Large intestine (tissue), 3 donors: ENCODE measurements around the gene THOC5. TPM values are rescaled to one million over a fixed set of nuclear protein-coding genes. Genes with fewer than 3 reads are reported as not detected.

Experiments used
- DNase-seq, 2 donors: peaks; one replicate each; pipeline versions ENCODE4 v3.0.0 to v3.0.0-alpha.2; 2013
- H3K27ac ChIP-seq: one replicate; pipeline ENCODE4 v1.5.1; 2013; ENCODE audit warnings: low read length
- H3K27me3 ChIP-seq: 2 replicates; pipeline ENCODE4 v1.6.1; 2013; ENCODE audit warnings: low read length; ENCODE audit not compliant: control insufficient read depth, insufficient read depth
- H3K36me3 ChIP-seq: 2 replicates; pipeline ENCODE4 v1.6.1; 2013; ENCODE audit warnings: low read length; ENCODE audit not compliant: control insufficient read depth, insufficient read depth
- H3K4me1 ChIP-seq: one replicate; pipeline ENCODE4 v1.6.1; 2013; ENCODE audit warnings: low read length; ENCODE audit not compliant: control insufficient read depth, insufficient read depth
- H3K4me3 ChIP-seq: one replicate; pipeline ENCODE4 v1.5.1; 2013; ENCODE audit warnings: low read length
- H3K9me3 ChIP-seq: one replicate; pipeline ENCODE4 v1.6.1; 2013; ENCODE audit warnings: mild to moderate bottlenecking, low read depth, low read length, moderate library complexity; ENCODE audit not compliant: control insufficient read depth
- WGBS: methylation state at CpG from one replicate; pipeline ENCODE4 v1.1.5; 2013; ENCODE audit warnings: low lambda C conversion rate; ENCODE audit not compliant: insufficient coverage; 5-methylcytosine and 5-hydroxymethylcytosine counted together
- polyA plus RNA-seq: library from polyadenylated mRNA; unstranded; fragments of 120-200 nt; gene quantifications from one replicate; pipeline ENCODE4 v1.2.1, GENCODE V29; 2013

Gene THOC5
- polyA plus RNA-seq, 1 donor, result 24.3 TPM

DNA sequence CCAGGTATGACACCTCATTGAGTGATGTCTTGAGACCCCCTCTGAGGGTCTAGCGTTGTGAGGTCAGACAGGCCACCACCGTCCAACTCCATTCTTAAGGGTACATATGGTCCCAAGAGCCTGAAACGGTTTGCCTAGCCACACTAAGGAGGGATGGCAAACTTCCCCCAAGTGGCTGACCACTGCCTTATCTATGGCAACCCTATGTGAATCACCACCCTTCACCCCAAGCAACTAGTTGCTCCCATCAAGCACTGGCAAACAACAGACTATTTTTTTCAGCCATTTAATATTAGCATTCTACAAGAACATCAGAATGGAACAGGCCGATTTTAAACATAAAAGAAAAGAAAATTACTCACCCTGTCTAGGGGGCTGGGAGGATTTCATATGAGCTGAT, 22.8 kb downstream of the THOC5 start:
- no peaks in the 10 kb centered on the region for H3K4me1 ChIP-seq
- no peaks in the 10 kb centered on the region for H3K27me3 ChIP-seq
- no peak overlapping the region for H3K27ac ChIP-seq
- H3K4me3 ChIP-seq, result no peak overlapping the region
- WGBS, result no CpG with 5 or more reads among the region's 4 CpGs
- DNase-seq, result no peak
- no peaks in the 10 kb centered on the region for H3K9me3 ChIP-seq
- H3K36me3 ChIP-seq, result peaks cover 76% of the 10 kb centered on the region

DNA sequence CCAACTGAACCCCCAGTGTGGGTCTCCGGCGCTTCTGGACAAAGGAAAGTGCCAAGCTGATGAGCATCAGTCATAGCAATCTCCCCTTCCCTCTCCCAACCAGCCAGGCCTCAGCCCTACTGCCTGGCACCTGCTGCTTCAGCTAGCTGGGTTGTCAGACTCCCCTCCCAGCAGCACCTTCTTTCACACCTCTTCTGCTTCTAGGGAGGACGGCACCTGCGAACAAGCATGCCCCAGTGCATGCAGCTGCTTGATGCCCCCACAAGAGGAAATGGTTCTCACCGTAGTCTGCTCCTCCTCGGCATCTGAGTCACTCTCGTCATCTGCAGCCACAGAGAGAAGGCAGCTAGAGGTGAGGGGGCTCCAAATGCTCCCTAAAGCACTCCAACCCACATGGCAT, 25.4 kb downstream of the THOC5 start:
- H3K9me3 ChIP-seq, result no peaks in the 10 kb centered on the region
- no peaks in the 10 kb centered on the region for H3K27me3 ChIP-seq
- DNase-seq, result no peak
- H3K4me3 ChIP-seq, result no peak overlapping the region
- no CpG with 5 or more reads among the region's 7 CpGs for WGBS
- H3K4me1 ChIP-seq, result peaks cover 12% of the 10 kb centered on the region
- peaks cover 83% of the 10 kb centered on the region for H3K36me3 ChIP-seq
- no peak overlapping the region for H3K27ac ChIP-seq

DNA sequence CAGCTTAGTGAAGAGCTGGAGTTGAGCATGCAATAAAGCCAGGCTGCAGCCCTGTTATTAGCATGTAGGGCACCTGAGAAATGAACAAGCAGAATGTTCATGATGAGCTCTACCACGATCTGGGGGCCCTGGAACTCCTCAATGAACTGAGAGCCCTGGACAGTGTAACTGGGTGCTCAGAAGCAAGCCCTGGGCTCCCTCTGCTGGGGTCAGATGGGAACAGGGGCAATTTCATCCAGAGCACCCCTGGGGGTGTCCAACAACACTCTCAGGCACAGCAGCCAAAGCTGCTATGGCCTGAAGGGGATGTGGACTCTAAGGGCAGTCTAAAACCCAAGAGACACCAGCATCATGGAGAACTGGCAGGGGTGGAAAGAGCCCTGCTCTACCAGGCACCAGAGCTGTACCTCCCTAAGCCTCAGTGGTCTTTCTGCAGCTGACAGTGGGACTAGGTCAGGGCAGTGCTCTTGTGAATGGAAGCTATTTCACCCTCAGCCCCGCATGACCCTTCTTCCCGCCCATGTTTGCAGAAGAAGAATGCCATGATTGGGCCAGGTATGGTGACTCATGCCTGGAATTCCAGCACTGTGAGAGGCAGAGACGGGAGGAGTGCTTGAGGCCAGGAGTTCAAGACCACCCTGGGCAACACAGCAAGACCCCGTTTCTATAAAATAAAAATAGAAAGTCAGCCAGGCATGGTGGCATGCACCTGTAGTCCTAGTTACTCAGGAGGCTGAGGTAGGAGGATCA, 28.9 kb downstream of the THOC5 start:
- no peak overlapping the region for H3K4me3 ChIP-seq
- H3K27me3 ChIP-seq, result no peaks in the 10 kb centered on the region
- WGBS, result no CpG with 5 or more reads among the region's 5 CpGs
- peaks cover 12% of the 10 kb centered on the region for H3K4me1 ChIP-seq
- DNase-seq, result no peak
- no peaks in the 10 kb centered on the region for H3K9me3 ChIP-seq
- no peak overlapping the region for H3K27ac ChIP-seq
- H3K36me3 ChIP-seq, result peaks cover 77% of the 10 kb centered on the region

DNA sequence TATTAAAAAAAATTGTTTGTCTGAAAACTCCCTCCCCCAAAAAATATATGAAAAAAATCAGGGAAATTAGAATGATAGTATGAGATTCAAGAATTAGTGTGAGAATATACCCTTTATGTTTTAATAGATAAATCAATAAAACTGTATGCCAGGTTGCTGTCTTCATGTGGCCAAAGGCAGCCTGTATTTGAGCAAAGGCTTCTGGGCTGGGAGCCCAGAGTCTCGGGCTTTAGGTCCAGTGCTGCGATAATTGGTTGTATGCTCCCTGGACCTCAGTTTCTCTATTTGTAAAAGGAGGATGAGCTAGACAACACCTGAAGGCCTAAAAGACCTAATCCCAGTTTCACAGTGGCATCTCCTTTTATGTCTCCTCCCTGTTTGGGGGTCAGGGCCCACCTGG, 29.8 kb downstream of the THOC5 start:
- WGBS, result no CpG with 5 or more reads among the region's 2 CpGs
- Histone ChIP-seq H3K36me3 (peaks cover 74% of the 10 kb centered on the region), H3K27me3 (no peaks in the 10 kb centered on the region), H3K27ac (no peak overlapping the region), H3K9me3 (no peaks in the 10 kb centered on the region), H3K4me3 (no peak overlapping the region), H3K4me1 (peaks cover 12% of the 10 kb centered on the region)
- no peak for DNase-seq

DNA sequence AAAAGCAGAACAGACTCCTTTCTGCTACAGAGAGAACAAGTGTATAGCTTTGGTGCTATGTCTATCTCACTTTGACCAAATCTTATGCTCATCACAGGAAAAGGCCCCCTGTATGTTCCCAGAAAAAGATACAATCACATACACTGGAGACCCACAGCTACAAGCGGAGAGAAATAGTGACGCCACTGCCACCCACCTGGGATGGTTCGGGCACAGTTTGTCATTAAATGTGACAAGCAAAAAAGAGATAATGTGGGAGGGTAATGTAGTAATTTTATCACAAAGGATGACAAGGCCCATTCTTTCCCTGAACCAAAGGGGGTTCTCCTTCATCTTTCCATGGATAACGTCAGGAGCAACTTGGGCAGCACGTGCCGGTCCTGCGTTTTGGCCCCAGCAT, 32.0 kb downstream of the THOC5 start:
- Histone ChIP-seq H3K9me3 (no peaks in the 10 kb centered on the region), H3K4me1 (peaks cover 12% of the 10 kb centered on the region), H3K4me3 (no peak overlapping the region), H3K27ac (no peak overlapping the region), H3K27me3 (no peaks in the 10 kb centered on the region), H3K36me3 (peaks cover 74% of the 10 kb centered on the region)
- WGBS, result 100% methylated on average over 2 of the region's 7 CpGs
- DNase-seq, result no peak

DNA sequence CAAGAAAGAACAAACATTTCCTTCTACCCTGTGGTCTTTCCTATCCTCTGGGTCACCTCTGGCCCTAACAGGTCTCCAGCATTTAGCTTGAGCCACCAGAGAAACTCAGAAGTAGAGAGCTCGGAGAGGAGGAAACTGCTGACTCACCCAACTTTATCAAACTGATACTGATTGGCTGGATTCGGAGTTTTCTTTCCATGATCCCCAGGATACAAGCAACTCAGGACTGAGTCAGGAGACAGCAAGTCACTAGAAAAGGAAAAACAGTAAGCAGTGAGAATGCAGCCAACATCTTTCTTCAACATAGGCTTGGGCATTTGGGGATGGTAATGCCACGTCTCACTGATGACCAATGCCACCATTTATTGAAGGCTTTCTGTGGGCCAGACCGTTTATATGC, 32.7 kb downstream of the THOC5 start:
- Histone ChIP-seq H3K9me3 (no peaks in the 10 kb centered on the region), H3K27ac (no peak overlapping the region), H3K36me3 (peaks cover 77% of the 10 kb centered on the region), H3K4me3 (no peak overlapping the region), H3K27me3 (no peaks in the 10 kb centered on the region), H3K4me1 (peaks cover 12% of the 10 kb centered on the region)
- no peak for DNase-seq
- WGBS, result no CpG with 5 or more reads among the region's 4 CpGs

DNA sequence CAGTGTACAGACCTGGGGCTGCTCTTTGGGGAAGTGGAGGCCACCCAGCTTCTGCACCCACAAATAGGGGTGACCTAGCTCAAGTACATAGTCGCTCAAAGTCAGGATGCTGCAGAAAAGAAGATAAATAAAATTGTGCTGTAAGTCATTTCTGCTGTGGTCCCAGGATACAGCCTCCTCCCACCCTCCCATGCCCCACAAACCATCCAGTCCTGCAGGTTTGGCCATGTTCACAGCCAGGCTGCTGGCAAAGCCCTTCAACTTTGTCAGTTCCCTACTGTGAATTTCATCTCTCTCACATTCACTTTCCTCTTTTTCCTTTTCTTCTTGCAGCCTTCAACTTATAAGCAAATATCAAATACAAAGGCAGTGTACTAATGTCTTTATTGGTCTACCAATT, 33.6 kb downstream of the THOC5 start:
- H3K36me3 ChIP-seq, result peaks cover 76% of the 10 kb centered on the region
- peaks cover 10% of the 10 kb centered on the region for H3K4me1 ChIP-seq
- no peak overlapping the region for H3K27ac ChIP-seq
- no peak for DNase-seq
- H3K4me3 ChIP-seq, result no peak overlapping the region
- no CpG with 5 or more reads among the region's 1 CpG for WGBS
- no peaks in the 10 kb centered on the region for H3K27me3 ChIP-seq
- no peaks in the 10 kb centered on the region for H3K9me3 ChIP-seq

DNA sequence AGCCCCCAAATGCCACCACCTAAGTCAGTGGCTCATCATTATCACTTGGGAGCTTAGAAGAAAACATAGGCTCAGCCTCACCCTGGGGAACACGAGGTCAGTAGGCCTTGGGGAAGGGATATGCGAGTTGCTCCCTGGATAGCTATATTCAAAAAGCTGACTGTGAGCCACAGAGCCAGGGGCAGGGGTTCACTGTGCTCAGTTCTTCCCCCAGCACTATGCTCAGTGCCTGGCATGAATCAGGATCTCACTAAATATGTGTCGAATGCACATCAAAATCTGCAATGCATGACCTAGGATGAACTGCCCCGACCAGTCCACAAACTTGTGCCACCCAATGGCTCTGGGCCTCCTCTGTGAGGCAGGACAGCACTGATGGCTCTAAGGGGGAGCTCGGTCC, 35.1 kb downstream of the THOC5 start:
- H3K36me3 ChIP-seq, result peaks cover 68% of the 10 kb centered on the region
- no CpG with 5 or more reads among the region's 5 CpGs for WGBS
- no peaks in the 10 kb centered on the region for H3K9me3 ChIP-seq
- no peak for DNase-seq
- H3K4me1 ChIP-seq, result no peaks in the 10 kb centered on the region
- no peak overlapping the region for H3K4me3 ChIP-seq
- no peaks in the 10 kb centered on the region for H3K27me3 ChIP-seq
- no peak overlapping the region for H3K27ac ChIP-seq

DNA sequence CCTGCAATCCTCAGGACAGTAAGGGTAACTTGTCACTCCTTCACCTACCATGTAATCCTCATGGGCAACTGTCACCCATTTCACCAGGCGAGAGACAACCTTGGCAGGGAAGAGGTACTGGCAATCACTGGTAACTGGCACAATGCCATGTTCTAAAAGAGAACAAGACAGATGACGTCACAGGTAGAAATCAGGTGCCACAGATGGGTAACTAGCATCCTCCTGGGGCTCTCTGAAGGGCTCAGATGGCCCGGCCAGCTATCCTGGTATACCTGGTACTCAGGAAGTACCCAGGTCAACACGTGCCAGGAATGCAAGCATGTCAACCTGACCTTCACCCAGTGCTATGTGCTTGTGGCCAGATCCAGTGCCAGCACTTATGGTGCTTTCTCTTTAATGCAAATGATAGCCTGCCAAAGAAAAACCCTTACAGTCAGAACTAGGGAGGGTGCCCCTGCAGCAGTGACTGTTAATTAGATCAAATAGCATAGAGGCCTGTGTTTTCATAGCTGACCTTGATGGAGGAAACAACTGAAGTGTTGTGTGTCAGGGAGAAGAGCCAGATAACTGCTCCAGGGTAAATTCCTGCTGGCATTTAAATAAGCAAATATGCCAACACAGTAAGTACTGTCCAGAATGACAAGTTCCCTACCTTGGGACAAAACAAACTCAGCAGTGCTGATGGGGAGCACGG, 36.2 kb downstream of the THOC5 start:
- no peak for DNase-seq
- WGBS, result no CpG with 5 or more reads among the region's 5 CpGs
- peaks cover 73% of the 10 kb centered on the region for H3K36me3 ChIP-seq

DNA sequence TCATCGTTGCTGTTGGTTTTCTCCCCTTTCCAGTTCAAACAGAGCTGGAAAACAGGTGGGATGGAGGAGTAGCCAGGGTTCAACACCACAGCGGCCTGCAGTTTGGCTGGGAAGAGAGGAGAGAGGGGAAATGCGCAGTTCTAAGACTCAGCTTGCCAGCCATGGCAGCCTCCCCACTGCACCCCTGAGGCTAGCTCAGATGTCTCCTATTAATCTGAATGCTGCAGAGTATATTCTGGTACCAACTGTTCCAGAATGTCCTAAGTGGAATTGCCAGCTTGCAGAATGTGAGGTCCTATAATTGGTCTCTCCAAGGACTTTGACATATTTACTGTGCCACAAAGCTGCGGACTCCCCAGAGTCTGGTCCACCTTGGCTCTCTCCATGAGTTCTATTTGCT, 41.5 kb downstream of the THOC5 start:
- H3K27ac ChIP-seq, result no peak overlapping the region
- H3K36me3 ChIP-seq, result peaks cover 78% of the 10 kb centered on the region
- H3K9me3 ChIP-seq, result no peaks in the 10 kb centered on the region
- H3K4me3 ChIP-seq, result no peak overlapping the region
- no peak for DNase-seq
- H3K27me3 ChIP-seq, result no peaks in the 10 kb centered on the region
- H3K4me1 ChIP-seq, result no peaks in the 10 kb centered on the region
- WGBS, result no CpG with 5 or more reads among the region's 4 CpGs

More for the DNA sequence above, 36.2 kb downstream of the THOC5 start:
- H3K4me1 ChIP-seq, result no peaks in the 10 kb centered on the region
- H3K27me3 ChIP-seq, result no peaks in the 10 kb centered on the region
- H3K27ac ChIP-seq, result no peak overlapping the region
- no peaks in the 10 kb centered on the region for H3K9me3 ChIP-seq
- H3K4me3 ChIP-seq, result no peak overlapping the region
